Embryonic facial prominence (tissue), 1 donor: Measurements from ENCODE around the gene CREB5.
A peak's percentile ranks its signal among the peaks of the same experiment; 100 is the strongest.

Source experiments
- DNase-seq: peaks from one replicate; pipeline ENCODE4 v3.0.0-alpha.2; 2016; ENCODE audit errors: extremely low spot score

The CREB5 gene

GRCh38 chr7:28407651-28408050 is 4.7 kb upstream of the CREB5 start:
- no peak for DNase-seq

GRCh38 chr7:28408105-28408959 is 4.0 kb upstream of the CREB5 start:
- no peak for DNase-seq

DNA sequence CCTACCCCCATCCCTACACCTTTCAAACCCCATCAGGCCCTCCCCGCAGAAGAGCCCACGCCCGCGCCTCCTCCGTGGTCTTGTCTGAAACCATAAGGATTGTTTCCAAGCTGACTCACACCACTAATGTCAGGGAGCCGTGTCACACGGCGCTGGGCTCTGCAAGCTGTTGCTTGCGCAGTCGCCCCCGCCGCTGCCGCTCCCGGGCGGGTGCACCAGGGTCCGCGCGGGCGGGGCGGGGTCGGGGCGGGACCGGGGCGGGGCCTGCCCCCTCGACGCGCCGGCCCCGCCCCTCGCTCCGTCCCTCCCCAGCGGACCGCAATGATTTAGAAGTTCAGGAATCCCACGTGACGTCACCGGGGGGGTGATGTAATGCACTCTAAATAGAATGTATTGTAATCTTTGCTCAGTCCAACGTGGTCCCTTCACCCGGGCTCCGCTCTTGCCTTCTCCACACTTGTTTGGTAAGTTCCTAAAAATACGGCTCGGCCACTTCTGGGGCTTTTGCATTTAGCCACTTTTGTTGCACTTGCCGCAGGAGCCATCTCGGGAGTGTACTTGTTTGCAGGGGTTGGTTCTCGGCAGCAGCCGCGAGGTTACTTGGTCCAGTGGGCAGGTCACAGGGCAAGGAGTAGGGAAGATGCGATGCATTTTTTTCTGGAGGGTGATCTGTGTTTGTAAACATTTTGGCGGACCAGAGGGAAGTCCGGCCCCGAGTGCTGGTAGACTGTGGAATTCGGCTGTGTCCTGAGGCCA is 3.2 kb upstream of the CREB5 start:
- peak; percentile 89 for DNase-seq

GRCh38 chr7:28409716-28410627 is 2.3 kb upstream of the CREB5 start:
- DNase-seq: no peak

GRCh38 chr7:28410628-28411531 is 1.4 kb upstream of the CREB5 start:
- peak; percentile 45 for DNase-seq

DNA sequence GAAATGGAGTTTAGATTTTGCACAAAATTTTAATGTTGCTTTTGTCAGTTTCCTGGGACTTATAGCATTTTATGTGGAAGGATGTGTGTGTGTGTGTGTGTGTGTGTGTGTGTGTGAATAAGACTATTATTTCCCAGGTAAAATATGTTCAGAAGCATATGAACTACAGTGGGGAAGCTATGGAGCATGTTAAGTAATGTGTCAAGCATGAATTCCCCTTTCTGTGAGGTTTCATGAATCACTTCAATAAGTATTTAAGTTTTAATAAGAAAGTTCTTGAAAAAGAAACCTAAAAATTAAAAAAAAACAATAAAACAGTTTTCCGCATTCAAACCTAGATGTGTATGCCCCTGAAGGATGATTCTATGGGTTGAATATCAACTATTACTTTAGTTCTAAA is 693 bp downstream of the CREB5 start:
- DNase-seq: no peak

- DNase-seq: no peak
Observed at GRCh38 chr7:28414453-28414852, 2.1 kb downstream of the CREB5 start.

GRCh38 chr7:28417321-28417940 is 5.1 kb downstream of the CREB5 start:
- no peak for DNase-seq

DNA sequence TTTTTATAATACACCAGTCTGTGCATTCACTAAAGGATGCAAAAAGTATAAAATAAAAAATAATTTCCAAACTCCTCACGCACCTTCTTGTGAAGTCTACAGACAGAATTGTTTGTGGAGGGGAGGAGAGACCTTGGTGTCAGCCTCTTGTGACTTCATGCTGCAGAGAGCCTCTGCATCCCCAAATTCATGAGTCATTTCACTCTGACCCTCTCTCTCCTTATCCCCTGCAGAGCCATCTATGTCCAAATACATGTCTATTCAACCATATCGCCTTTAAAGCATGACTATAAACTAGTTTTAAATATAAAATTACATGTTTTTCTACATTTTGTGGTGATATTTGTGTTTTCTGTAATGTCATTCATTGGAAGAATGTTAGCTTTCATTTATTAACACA is 6.0 kb downstream of the CREB5 start:
- no peak for DNase-seq

GRCh38 chr7:28418966-28419365 is 6.6 kb downstream of the CREB5 start:
- DNase-seq: no peak

- no peak for DNase-seq
Observed at GRCh38 chr7:28419716-28420115, 7.4 kb downstream of the CREB5 start.

DNA sequence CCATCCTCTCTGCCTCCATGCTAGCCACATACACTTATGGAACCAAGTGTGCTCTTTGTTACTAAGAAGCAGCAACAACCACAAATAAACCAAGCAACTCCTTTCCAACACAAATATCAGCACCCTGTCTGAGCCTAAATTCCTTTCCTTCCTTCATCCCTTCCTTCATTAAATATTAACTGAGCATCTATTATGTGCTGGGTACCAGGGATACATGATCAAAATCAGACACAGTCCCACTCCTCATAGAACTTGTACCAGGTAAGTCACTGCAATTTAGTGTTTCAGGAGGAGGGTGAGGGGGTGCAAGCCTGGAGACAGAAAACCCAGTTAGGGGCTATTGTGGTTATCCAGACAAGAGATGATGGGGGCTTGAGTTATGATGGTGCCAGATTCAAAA is 10.8 kb downstream of the CREB5 start:
- no peak for DNase-seq

GRCh38 chr7:28423918-28424514 is 11.7 kb downstream of the CREB5 start:
- no peak for DNase-seq

- DNase-seq: no peak
Observed at GRCh38 chr7:28425496-28425895, 13.2 kb downstream of the CREB5 start.

DNA sequence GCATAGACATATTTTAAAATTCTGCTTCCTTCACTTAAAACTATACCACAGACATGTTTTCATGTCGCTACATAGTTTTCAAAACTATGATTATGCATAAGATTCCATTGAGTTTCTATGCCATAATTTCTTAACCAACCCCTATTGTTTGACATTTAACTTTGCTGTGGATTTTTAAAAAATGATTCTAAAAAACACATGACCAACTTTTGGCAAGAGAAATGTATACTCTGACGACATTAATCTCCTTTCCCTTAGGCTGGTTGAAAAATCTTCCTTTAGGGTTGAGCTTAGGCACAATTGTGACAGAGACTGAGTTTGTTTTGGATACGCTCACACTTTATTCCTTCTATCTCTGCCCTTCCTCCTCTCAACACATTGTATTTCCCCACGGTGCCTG is 14.9 kb downstream of the CREB5 start:
- DNase-seq: peak; percentile 33

- DNase-seq: no peak
Observed at GRCh38 chr7:28430616-28431015, 18.3 kb downstream of the CREB5 start.

DNA sequence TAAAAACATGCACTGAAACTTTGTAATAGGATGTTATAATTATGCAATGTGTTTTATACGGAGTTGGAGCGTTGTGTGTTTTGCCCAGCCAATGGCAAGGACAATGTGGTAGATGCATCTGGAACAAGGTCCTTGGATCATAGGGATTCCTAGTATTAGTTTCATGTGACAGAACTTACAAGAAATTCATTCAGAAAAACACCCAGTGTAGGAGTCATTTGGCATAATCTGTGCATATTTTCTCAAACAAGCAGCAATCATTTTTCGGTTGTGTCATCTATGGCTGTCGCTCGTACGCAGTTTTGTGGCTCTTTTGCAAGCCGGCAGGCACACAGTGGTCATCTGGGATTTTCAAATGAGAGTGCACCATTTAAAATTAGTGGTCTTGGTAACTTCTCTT is 19.8 kb downstream of the CREB5 start:
- DNase-seq: no peak

GRCh38 chr7:28433039-28433438 is 20.7 kb downstream of the CREB5 start:
- no peak for DNase-seq

GRCh38 chr7:28433699-28434219 is 21.4 kb downstream of the CREB5 start:
- DNase-seq: no peak

DNA sequence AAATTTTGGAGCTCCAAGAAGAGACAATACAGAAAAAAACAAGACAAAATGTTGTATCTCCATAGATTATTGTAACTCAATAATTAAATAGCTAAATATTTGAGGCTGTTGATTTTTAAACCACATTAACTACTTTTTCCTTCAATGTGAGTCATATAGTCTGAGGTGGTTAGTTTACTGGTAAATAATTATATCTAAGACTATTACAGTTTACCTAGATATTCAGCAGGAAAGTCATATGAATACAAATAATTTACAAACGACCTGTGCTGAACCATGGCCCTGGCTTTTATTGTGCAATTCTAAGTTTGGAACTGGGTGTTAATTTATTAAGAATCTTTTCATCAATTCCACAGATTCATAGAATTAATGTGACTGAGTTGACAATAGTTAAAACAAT is 22.2 kb downstream of the CREB5 start:
- DNase-seq: no peak
